MG63 (cell line): Measurements from ENCODE around the gene KMT5C. TPM values are rescaled to one million over a fixed set of nuclear protein-coding genes. Genes with fewer than 3 reads are reported as not detected.
A peak's percentile ranks its signal among the peaks of the same experiment; 100 is the strongest.

ENCODE experiments used
- DNase-seq: peaks from one replicate; pipeline ENCODE4 v3.0.0-alpha.2; 2020
- H3K27me3 ChIP-seq: fragments of 250-450 bp; sonication (Bioruptor Pico); 2 replicates; pipeline ENCODE4 v1.5.1; 2020; ENCODE audit warnings: mild to moderate bottlenecking, moderate library complexity
- H3K36me3 ChIP-seq: fragments of 250-450 bp; sonication (Bioruptor Pico); 2 replicates; pipeline ENCODE4 v1.5.1; 2020; ENCODE audit warnings: mild to moderate bottlenecking, moderate library complexity
- H3K4me3 ChIP-seq: fragments of 250-450 bp; sonication (Bioruptor Pico); 2 replicates; pipeline ENCODE4 v1.5.1; 2020; ENCODE audit warnings: mild to moderate bottlenecking, moderate library complexity
- H3K9me3 ChIP-seq: fragments of 250-450 bp; sonication (Bioruptor Pico); 2 replicates; pipeline ENCODE4 v1.5.1; 2020; ENCODE audit warnings: mild to moderate bottlenecking, moderate library complexity
- total RNA-seq: library from RNA; depleted of rRNA; stranded (reverse); fragments of >200 nt; shearing (Covaris generic); gene quantifications from 2 replicates; pipeline ENCODE4 v1.2.3, GENCODE V29; 2014; ENCODE audit warnings: low replicate concordance; rRNA removed

KMT5C gene
- total RNA-seq = 2.8 and 11.1 TPM in 2 replicates

- Histone ChIP-seq H3K4me3 (peak within 1 kb of the TSS; percentile 69), H3K36me3 (peaks cover 9% of the 10 kb centered on the region), H3K27me3 (peaks cover 13% of the 10 kb centered on the region), H3K9me3 (no peaks in the 10 kb centered on the region)
- DNase-seq = peak; percentile 100
These were observed at the start of gene KMT5C for GRCh38 chr19:55339105-55339888. KMT5C (plus strand) TSS chr19:55339876; CDS start chr19:55341937, 2,061 bp downstream.

- Histone ChIP-seq H3K9me3 (no peaks in the 10 kb centered on the region), H3K27me3 (no peaks in the 10 kb centered on the region), H3K36me3 (no peaks in the 10 kb centered on the region), H3K4me3 (no peak overlapping the region)
- DNase-seq = no peak
These were observed 42.4 kb upstream of the KMT5C start for GRCh38 chr19:55297267-55297666.

GRCh38 chr19:55299991-55300390, 39.7 kb upstream of the KMT5C start:
- Histone ChIP-seq H3K9me3 (no peaks in the 10 kb centered on the region), H3K4me3 (no peak overlapping the region), H3K36me3 (no peaks in the 10 kb centered on the region), H3K27me3 (no peaks in the 10 kb centered on the region)
- no peak for DNase-seq

- Histone ChIP-seq H3K9me3 (no peaks in the 10 kb centered on the region), H3K4me3 (no peak overlapping the region), H3K36me3 (no peaks in the 10 kb centered on the region), H3K27me3 (no peaks in the 10 kb centered on the region)
- no peak for DNase-seq
These were observed 38.7 kb upstream of the KMT5C start for GRCh38 chr19:55300886-55301458.

- Histone ChIP-seq H3K9me3 (no peaks in the 10 kb centered on the region), H3K27me3 (no peaks in the 10 kb centered on the region), H3K36me3 (no peaks in the 10 kb centered on the region), H3K4me3 (peak overlapping the region; percentile 22)
- DNase-seq = peak; percentile 71
These were observed 38.0 kb upstream of the KMT5C start for GRCh38 chr19:55301459-55302317.

- no peaks in the 10 kb centered on the region for H3K27me3 ChIP-seq
- no peaks in the 10 kb centered on the region for H3K36me3 ChIP-seq
- no peak for DNase-seq
- H3K4me3 ChIP-seq = peak overlapping the region; percentile 22
- no peaks in the 10 kb centered on the region for H3K9me3 ChIP-seq
These were observed 37.4 kb upstream of the KMT5C start for GRCh38 chr19:55302318-55302703.

GRCh38 chr19:55303477-55303876, 36.2 kb upstream of the KMT5C start:
- H3K9me3 ChIP-seq = no peaks in the 10 kb centered on the region
- no peaks in the 10 kb centered on the region for H3K27me3 ChIP-seq
- H3K36me3 ChIP-seq = no peaks in the 10 kb centered on the region
- no peak overlapping the region for H3K4me3 ChIP-seq
- DNase-seq = no peak

GRCh38 chr19:55304279-55304978, 35.2 kb upstream of the KMT5C start:
- Histone ChIP-seq H3K27me3 (no peaks in the 10 kb centered on the region), H3K36me3 (no peaks in the 10 kb centered on the region), H3K9me3 (peaks cover 3% of the 10 kb centered on the region), H3K4me3 (no peak overlapping the region)
- peak; percentile 44 for DNase-seq

- no peaks in the 10 kb centered on the region for H3K36me3 ChIP-seq
- DNase-seq = no peak
- no peak overlapping the region for H3K4me3 ChIP-seq
- H3K27me3 ChIP-seq = no peaks in the 10 kb centered on the region
- H3K9me3 ChIP-seq = peaks cover 5% of the 10 kb centered on the region
These were observed 34.7 kb upstream of the KMT5C start for GRCh38 chr19:55304980-55305379.

GRCh38 chr19:55305491-55305890, 34.2 kb upstream of the KMT5C start:
- H3K27me3 ChIP-seq = no peaks in the 10 kb centered on the region
- peaks cover 5% of the 10 kb centered on the region for H3K9me3 ChIP-seq
- H3K36me3 ChIP-seq = no peaks in the 10 kb centered on the region
- no peak overlapping the region for H3K4me3 ChIP-seq
- peak; percentile 14 for DNase-seq

- no peak for DNase-seq
- no peak overlapping the region for H3K4me3 ChIP-seq
These were observed 33.6 kb upstream of the KMT5C start for GRCh38 chr19:55305983-55306562.

GRCh38 chr19:55306712-55307111, 33.0 kb upstream of the KMT5C start:
- Histone ChIP-seq H3K27me3 (no peaks in the 10 kb centered on the region), H3K4me3 (no peak overlapping the region), H3K36me3 (no peaks in the 10 kb centered on the region), H3K9me3 (peaks cover 5% of the 10 kb centered on the region)
- no peak for DNase-seq

More at GRCh38 chr19:55305983-55306562, 33.6 kb upstream of the KMT5C start:
- no peaks in the 10 kb centered on the region for H3K27me3 ChIP-seq
- peaks cover 5% of the 10 kb centered on the region for H3K9me3 ChIP-seq
- H3K36me3 ChIP-seq = no peaks in the 10 kb centered on the region

- Histone ChIP-seq H3K9me3 (peaks cover 5% of the 10 kb centered on the region), H3K4me3 (no peak overlapping the region), H3K36me3 (no peaks in the 10 kb centered on the region), H3K27me3 (no peaks in the 10 kb centered on the region)
- no peak for DNase-seq
These were observed 31.4 kb upstream of the KMT5C start for GRCh38 chr19:55308281-55308680.

GRCh38 chr19:55309448-55309847, 30.2 kb upstream of the KMT5C start:
- H3K27me3 ChIP-seq = no peaks in the 10 kb centered on the region
- peaks cover 5% of the 10 kb centered on the region for H3K9me3 ChIP-seq
- DNase-seq = no peak
- H3K36me3 ChIP-seq = no peaks in the 10 kb centered on the region
- H3K4me3 ChIP-seq = no peak overlapping the region

- Histone ChIP-seq H3K27me3 (no peaks in the 10 kb centered on the region), H3K4me3 (no peak overlapping the region), H3K9me3 (peaks cover 5% of the 10 kb centered on the region), H3K36me3 (no peaks in the 10 kb centered on the region)
- no peak for DNase-seq
These were observed 29.2 kb upstream of the KMT5C start for GRCh38 chr19:55310498-55310897.

GRCh38 chr19:55311397-55311796, 28.3 kb upstream of the KMT5C start:
- H3K36me3 ChIP-seq = no peaks in the 10 kb centered on the region
- no peaks in the 10 kb centered on the region for H3K27me3 ChIP-seq
- peaks cover 5% of the 10 kb centered on the region for H3K9me3 ChIP-seq
- no peak for DNase-seq
- no peak overlapping the region for H3K4me3 ChIP-seq
